ENCODE measurements around the gene DRD4.

Gene DRD4

DNA sequence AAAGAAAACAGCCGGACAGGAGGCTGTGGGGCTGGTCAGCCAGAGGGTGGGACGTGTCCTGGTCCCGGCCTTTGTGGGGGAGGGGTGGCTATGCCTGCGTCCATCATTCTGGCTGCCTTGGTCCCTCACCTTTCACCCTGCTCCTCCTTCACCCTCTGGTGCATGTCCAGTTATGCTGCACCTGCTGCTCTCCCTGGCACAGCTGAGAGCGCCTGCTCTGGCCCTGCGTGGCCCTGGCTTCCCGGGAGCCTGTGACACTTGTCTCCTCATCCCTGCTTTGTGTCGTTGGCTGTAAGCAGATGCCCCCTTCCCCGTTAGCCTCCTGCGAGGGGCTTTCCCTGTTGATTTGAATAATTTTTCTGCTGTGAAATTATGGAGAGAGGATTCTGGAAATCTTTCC is 44.2 kb upstream of the DRD4 start:
- no peak overlapping the region for H3K4me3 ChIP-seq (ENCODE audit: low read depth, low read length)
- in situ Hi-C loops (cut with HindIII; ENCODE audit: low sequenced_read_pairs), result no loop called here
- TF ChIP-seq, protein P1, sequence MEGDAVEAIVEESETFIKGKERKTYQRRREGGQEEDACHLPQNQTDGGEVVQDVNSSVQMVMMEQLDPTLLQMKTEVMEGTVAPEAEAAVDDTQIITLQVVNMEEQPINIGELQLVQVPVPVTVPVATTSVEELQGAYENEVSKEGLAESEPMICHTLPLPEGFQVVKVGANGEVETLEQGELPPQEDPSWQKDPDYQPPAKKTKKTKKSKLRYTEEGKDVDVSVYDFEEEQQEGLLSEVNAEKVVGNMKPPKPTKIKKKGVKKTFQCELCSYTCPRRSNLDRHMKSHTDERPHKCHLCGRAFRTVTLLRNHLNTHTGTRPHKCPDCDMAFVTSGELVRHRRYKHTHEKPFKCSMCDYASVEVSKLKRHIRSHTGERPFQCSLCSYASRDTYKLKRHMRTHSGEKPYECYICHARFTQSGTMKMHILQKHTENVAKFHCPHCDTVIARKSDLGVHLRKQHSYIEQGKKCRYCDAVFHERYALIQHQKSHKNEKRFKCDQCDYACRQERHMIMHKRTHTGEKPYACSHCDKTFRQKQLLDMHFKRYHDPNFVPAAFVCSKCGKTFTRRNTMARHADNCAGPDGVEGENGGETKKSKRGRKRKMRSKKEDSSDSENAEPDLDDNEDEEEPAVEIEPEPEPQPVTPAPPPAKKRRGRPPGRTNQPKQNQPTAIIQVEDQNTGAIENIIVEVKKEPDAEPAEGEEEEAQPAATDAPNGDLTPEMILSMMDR (IDR thresholded peaks at IDR 0.05; ENCODE audit: low read depth, low read length, missing control alignments), result no peak
- no peak for DNase-seq (ENCODE audit: low read depth)

DNA sequence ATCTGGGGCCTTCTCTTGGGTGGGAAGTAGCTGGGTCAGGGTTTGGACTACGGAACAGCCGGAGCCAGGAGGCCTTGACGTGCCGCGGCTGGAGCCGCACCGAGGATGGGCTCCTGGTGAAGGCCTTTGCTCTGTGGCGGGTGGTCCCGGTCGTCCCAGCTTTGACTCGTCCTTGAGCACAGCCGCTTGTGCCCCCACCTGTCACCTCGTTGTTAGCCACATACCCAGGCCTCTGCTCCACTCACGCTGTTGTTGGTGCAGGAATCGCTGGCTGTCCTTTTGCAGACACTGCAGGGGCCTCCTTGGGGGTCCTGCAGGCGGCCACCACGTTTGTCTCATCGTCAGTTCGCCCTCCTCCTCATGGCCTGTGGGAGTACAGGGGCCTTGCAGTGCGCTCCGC is 43.7 kb upstream of the DRD4 start:
- H3K4me3 ChIP-seq (ENCODE audit: low read depth, low read length), result no peak overlapping the region
- DNase-seq (ENCODE audit: low read depth), result no peak
- in situ Hi-C loops (cut with HindIII; ENCODE audit: low sequenced_read_pairs), result no loop called here
- TF ChIP-seq, protein P1 (IDR thresholded peaks at IDR 0.05; ENCODE audit: low read depth, low read length, missing control alignments), result no peak

DNA sequence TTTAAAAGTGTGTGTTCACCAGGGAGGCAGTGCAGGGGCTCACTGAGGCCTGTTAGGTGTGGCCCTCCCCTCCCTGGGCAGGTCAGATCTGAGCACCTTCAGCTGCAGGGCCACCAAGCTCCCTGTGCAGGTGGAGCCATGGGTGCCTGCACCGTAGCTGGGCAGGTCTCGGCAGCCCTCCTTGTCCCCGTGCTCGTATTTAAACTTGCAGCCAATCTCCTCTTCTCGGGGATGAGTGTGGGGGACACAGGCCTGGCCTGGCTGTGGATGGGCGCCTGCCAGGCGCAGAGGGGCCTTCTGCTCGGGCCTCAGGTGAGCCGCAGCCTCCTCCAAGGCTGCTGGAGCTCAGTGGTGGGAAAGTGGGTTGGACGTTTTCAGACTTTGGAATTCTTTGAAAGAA is 41.7 kb upstream of the DRD4 start:
- in situ Hi-C loops (cut with HindIII; ENCODE audit: low sequenced_read_pairs), result no loop called here
- no peak for DNase-seq (ENCODE audit: low read depth)
- no peak overlapping the region for H3K4me3 ChIP-seq (ENCODE audit: low read depth, low read length)
- TF ChIP-seq, protein P1 (IDR thresholded peaks at IDR 0.05; ENCODE audit: low read depth, low read length, missing control alignments), result no peak

DNA sequence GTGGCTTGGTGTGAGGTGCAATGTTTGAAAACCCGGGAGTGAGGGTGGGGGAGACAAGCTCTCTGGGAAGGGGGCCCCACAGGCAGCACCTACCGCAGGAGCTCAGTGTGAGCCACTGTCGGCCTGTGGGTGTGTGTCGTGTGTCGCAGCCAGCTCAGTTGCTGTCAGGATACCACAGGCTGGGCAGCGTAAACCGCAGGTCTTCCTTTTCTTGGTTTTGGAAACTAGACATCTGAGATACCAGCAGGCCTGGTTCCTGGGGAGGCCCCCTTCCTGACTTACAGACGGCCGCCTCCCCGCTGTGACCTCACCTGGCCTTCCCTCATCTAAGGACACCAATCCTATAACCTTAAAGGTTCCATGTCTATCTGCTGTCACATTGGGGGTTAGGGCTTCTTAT is 40.7 kb upstream of the DRD4 start:
- in situ Hi-C loops (cut with HindIII; ENCODE audit: low sequenced_read_pairs), result no loop called here
- DNase-seq (ENCODE audit: low read depth), result no peak
- no peak overlapping the region for H3K4me3 ChIP-seq (ENCODE audit: low read depth, low read length)
- TF ChIP-seq, protein P1 (IDR thresholded peaks at IDR 0.05; ENCODE audit: low read depth, low read length, missing control alignments), result no peak

DNA sequence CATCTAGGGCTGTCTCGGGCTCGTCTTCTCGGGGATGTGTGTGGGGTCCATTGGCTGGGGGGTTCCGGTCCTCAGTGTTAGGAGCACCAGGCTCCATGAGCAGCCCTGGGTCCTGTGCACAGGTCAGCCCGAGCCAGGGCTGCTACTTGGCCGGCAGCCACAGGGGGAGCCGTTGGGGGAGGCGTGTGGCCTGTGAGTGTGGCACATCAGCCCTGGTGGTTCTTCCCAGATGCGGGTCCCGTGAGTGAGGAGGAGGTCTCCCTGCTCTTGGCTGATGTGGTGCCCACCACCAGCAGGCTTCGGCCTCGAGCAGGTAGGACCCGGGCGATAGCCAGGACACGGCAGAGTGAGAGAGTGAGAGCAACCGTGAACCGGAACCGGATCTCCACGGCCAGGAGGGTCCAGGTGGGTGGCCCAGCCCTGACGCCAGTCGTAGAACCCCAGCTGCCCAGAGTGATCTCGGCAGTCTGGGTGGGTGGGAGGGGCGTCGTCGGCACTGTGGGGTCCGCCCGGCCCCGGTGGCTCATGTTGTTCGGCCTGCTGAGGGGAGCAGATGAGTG is 39.8 kb upstream of the DRD4 start:
- in situ Hi-C loops (cut with HindIII; ENCODE audit: low sequenced_read_pairs), result no loop called here
- TF ChIP-seq, protein P1 (IDR thresholded peaks at IDR 0.05; ENCODE audit: low read depth, low read length, missing control alignments), result no peak
- no peak overlapping the region for H3K4me3 ChIP-seq (ENCODE audit: low read depth, low read length)
- no peak for DNase-seq (ENCODE audit: low read depth)

DNA sequence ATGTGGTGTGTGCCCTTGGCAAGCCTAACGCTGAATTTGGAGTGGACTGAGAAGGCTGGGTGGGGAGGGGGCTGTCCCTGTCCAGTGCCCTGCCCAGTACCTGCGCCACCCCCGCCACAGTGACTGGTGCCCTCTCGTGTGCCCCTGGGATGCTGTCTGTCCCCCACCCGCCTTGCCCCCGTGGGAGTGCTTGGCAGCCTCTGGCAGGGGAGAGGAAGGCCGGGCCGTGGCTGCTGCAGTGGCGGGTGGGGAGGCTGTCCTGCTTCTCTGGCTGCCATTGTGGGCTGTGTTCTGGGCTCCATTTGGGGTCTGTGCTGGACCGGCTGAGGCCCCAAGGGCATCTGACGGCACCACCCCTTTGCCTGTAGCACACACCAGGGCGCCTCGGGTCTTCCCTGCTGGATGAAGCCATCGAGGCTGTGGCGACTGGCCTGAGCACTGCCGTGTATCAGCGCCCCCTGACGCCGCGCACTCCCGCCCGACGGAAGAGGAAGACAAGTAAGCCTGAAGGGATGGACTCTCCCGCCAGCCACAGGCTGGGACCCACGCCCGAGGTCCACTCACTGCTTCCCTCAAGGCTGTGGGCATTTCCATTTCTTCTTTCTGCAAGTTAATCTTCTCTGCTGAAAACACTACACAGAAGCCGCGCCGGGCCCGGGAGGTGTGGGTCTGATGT is 38.9 kb upstream of the DRD4 start:
- DNase-seq (ENCODE audit: low read depth), result no peak
- TF ChIP-seq, protein P1 (IDR thresholded peaks at IDR 0.05; ENCODE audit: low read depth, low read length, missing control alignments), result no peak
- H3K4me3 ChIP-seq (ENCODE audit: low read depth, low read length), result no peak overlapping the region
- in situ Hi-C loops (cut with HindIII; ENCODE audit: low sequenced_read_pairs), result no loop called here

Measured in astrocyte of the cerebellum (primary cell).